Tibial artery (tissue), 4 donors: ENCODE results near the gene WASF2.

Experiments used
- DNase-seq, 2 donors: peaks; one replicate each; pipeline ENCODE4 v3.0.0-alpha.2; 2019
- H3K27ac ChIP-seq, 2 donors: fragments of 200-600 bp; sonication (generic) in 1 of 2; 1 replicate in 1 of 2; 2 replicates in 1 of 2; pipeline ENCODE4 v1.5.1; 2018 to 2019; ENCODE audit warnings: mild to moderate bottlenecking in 1 of 2
- H3K27me3 ChIP-seq, 2 donors: fragments of 200-600 bp; sonication (generic) in 1 of 2; one replicate each; pipeline versions ENCODE4 v1.5.1 to v1.6.0; 2016 to 2019
- H3K36me3 ChIP-seq, 3 donors: fragments of 200-600 bp; sonication (generic) in 2 of 3; one replicate each; pipeline ENCODE4 v1.5.1; 2016 to 2019; ENCODE audit warnings: mild to moderate bottlenecking in 2 of 3
- H3K4me1 ChIP-seq, 4 donors: fragments of 200-600 bp; sonication (generic) in 2 of 4; 1 replicate in 3 of 4; 2 replicates in 1 of 4; pipeline ENCODE4 v1.5.1; 2016 to 2019
- H3K4me3 ChIP-seq, 2 donors: fragments of 200-600 bp; sonication (generic) in 1 of 2; 1 replicate in 1 of 2; 2 replicates in 1 of 2; pipeline ENCODE4 v1.5.1; 2018 to 2019; ENCODE audit warnings: mild to moderate bottlenecking in 2 of 2
- H3K9me3 ChIP-seq, 3 donors: fragments of 200-600 bp; sonication (generic) in 1 of 3; one replicate each; pipeline ENCODE4 v1.5.1; 2016 to 2019
- intact Hi-C: fragments of 100-400 bp; cut with DNase I; formaldehyde crosslinking; loops from one replicate; pipeline ENCODE4 v1.15.0; 2023; ENCODE audit warnings: low total_unique reads
- TF ChIP-seq, protein P1 (sequence below), 2 experiments: fragments of 200-600 bp in 1 of 2; fragments of 450-650 bp in 1 of 2; IDR thresholded peaks; one replicate each; pipeline ENCODE4 v1.5.1; 2017 to 2019; ENCODE audit warnings: antibody characterized with exemption in 2 of 2, mild to moderate bottlenecking in 1 of 2, moderate library complexity in 1 of 2

Gene WASF2

GRCh38 chr1:27356277-27356618, 133.7 kb downstream of the WASF2 start:
- no peak for DNase-seq
- H3K4me3 ChIP-seq: no peak overlapping the region
- no peaks in the 10 kb centered on the region for H3K27me3 ChIP-seq
- H3K27ac ChIP-seq: no peak overlapping the region
- peaks cover 49 to 86% (median 70%) of the 10 kb centered on the region in 3 donors for H3K36me3 ChIP-seq
- intact Hi-C loops: loop anchor here (5.0 to 10.0 kb wide), 2 partner anchors 36 to 51 kb away; partner anchors contain the start of gene GPR3
- TF ChIP-seq, protein P1, sequence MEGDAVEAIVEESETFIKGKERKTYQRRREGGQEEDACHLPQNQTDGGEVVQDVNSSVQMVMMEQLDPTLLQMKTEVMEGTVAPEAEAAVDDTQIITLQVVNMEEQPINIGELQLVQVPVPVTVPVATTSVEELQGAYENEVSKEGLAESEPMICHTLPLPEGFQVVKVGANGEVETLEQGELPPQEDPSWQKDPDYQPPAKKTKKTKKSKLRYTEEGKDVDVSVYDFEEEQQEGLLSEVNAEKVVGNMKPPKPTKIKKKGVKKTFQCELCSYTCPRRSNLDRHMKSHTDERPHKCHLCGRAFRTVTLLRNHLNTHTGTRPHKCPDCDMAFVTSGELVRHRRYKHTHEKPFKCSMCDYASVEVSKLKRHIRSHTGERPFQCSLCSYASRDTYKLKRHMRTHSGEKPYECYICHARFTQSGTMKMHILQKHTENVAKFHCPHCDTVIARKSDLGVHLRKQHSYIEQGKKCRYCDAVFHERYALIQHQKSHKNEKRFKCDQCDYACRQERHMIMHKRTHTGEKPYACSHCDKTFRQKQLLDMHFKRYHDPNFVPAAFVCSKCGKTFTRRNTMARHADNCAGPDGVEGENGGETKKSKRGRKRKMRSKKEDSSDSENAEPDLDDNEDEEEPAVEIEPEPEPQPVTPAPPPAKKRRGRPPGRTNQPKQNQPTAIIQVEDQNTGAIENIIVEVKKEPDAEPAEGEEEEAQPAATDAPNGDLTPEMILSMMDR (IDR thresholded peaks at IDR 0.05): no peak
- H3K4me1 ChIP-seq: peaks cover 0 to 11% (median 6%) of the 10 kb centered on the region in 4 donors
- no peaks in the 10 kb centered on the region for H3K9me3 ChIP-seq

DNA sequence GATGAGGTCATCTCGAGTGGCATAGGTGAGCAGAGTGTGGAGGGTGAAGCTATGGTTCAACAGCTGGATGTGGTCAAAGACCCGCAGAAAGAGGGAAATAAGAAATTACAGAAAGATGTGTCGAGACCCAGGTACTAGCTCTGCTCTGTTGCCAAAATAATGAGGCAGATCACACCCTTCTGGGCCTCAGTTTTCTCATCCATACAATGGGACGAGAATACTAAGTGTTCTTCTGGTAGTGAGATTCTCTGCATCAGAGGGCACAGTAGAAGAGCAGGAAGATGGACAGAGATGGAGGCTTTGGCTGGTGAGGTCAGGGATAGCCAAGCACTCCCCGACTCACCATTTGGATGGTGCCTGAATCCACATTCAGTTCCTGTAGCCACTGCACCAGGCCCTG, 134.3 kb downstream of the WASF2 start:
- Histone ChIP-seq H3K36me3 (peaks cover 44 to 80% (median 64%) of the 10 kb centered on the region in 3 donors), H3K27me3 (no peaks in the 10 kb centered on the region)

More for the DNA sequence above, 134.3 kb downstream of the WASF2 start:
- H3K9me3 ChIP-seq: no peaks in the 10 kb centered on the region
- no peak for DNase-seq
- H3K4me1 ChIP-seq: peaks cover 0 to 17% (median 12%) of the 10 kb centered on the region in 4 donors
- TF ChIP-seq, protein P1 (IDR thresholded peaks at IDR 0.05): no peak
- H3K4me3 ChIP-seq: no peak overlapping the region
- intact Hi-C loops: loop anchor here (5.0 to 10.0 kb wide), 2 partner anchors 37 to 51 kb away; partner anchors contain the start of gene GPR3
- no peak overlapping the region for H3K27ac ChIP-seq
